Adrenal gland (tissue), 12 donors: Measurements from ENCODE around the gene POLG. TPM values are rescaled to one million over a fixed set of nuclear protein-coding genes. Genes with fewer than 3 reads are reported as not detected.

ENCODE experiments used
- DNase-seq, 7 donors: peaks; one replicate each; pipeline ENCODE4 v3.0.0-alpha.2; 2019 to 2020
- H3K27ac ChIP-seq, 5 donors: fragments of 200-600 bp; sonication (generic) in 4 of 5; 1 replicate in 3 of 5; 2 replicates in 2 of 5; pipeline versions ENCODE4 v1.5.1 to v1.8.0; 2016 to 2020; ENCODE audit warnings: mild to moderate bottlenecking in 1 of 5
- H3K27me3 ChIP-seq: fragments of 200-600 bp; 2 replicates; pipeline ENCODE4 v1.8.0; 2021
- H3K36me3 ChIP-seq, 2 donors: fragments of 200-600 bp; replicated peaks in 1 of 2; 1 replicate in 1 of 2; 2 replicates in 1 of 2; pipeline versions ENCODE4 v1.5.1 to v1.8.0; 2018 to 2022
- H3K4me1 ChIP-seq, 2 donors: fragments of 200-600 bp; replicated peaks in 1 of 2; 1 replicate in 1 of 2; 2 replicates in 1 of 2; pipeline versions ENCODE4 v1.5.1 to v1.8.0; 2018 to 2021
- H3K4me3 ChIP-seq, 4 donors: fragments of 200-600 bp; sonication (generic) in 3 of 4; one replicate each; pipeline ENCODE4 v1.5.1; 2016 to 2018
- H3K9me3 ChIP-seq, 3 donors: fragments of 200-600 bp; sonication (generic) in 1 of 3; replicated peaks in 1 of 3; 1 replicate in 2 of 3; 2 replicates in 1 of 3; pipeline versions ENCODE4 v1.5.1 to v1.8.0; 2016 to 2021
- POLR2A ChIP-seq, 2 donors: fragments of 450-650 bp; IDR thresholded peaks; one replicate each; pipeline ENCODE4 v1.6.1; 2017; ENCODE audit warnings: antibody characterized with exemption in 2 of 2, mild to moderate bottlenecking in 2 of 2, moderate library complexity in 1 of 2
- WGBS, 4 donors: extraction: QIAGEN DNeasy Blood & Tissue Kit in 2 of 4; methylation state at CpG; one replicate each; pipeline versions ENCODE4 v1.1.5 to v1.1.7; 2013 to 2017; 5-methylcytosine and 5-hydroxymethylcytosine counted together
- intact Hi-C, 2 donors: fragments of 100-400 bp; cut with DNase I; formaldehyde crosslinking; loops; one replicate each; pipeline versions ENCODE4 v1.14.1 to v1.15.0; 2022 to 2023
- polyA plus RNA-seq, 3 donors: library from polyadenylated mRNA; stranded (reverse); fragments of 200-250 nt in 2 of 3; fragments of 350-450 nt in 1 of 3; fragmentation: Illumina TruSeq in 1 of 3; extraction: RNeasy Lipid Tissue Mini Kit (QIAGEN cat#74804) in 1 of 3; gene quantifications; one replicate each; pipeline ENCODE4 v1.2.3, GENCODE V29; 2013 to 2014
- total RNA-seq, 9 donors: library from RNA; depleted of rRNA in 4 of 9; stranded (reverse); fragments of >200 nt in 4 of 9; fragments of 120-200 nt in 1 of 9; fragmentation: NEBNext Ultra II Directional in 1 of 9; extraction: Animal tissue kit (Norgen Biotek cat#: 25700) in 1 of 9; gene quantifications; one replicate each; pipeline versions ENCODE4 v1.1.0 to v1.2.4, GENCODE V29; 2013 to 2023
- TF ChIP-seq, protein P1 (sequence below), 6 experiments: fragments of 450-650 bp in 4 of 6; fragments of 200-600 bp in 2 of 6; sonication (generic) in 1 of 6; IDR thresholded peaks; 1 replicate in 5 of 6; 2 replicates in 1 of 6; pipeline versions ENCODE4 v1.5.1 to v1.8.0; 2016 to 2021; ENCODE audit warnings: antibody characterized with exemption in 6 of 6, mild to moderate bottlenecking in 2 of 6, moderate library complexity in 1 of 6
- donor health status: healthy with polysubstance abuse.
- donor health status: Bipolar disorder and iron deficiency.
- donor health status: DM: yes; HTN: yes; CAD: no.
- donor health status: DM: no; HTN: no; CAD: no.
- donor health status: DM: no; HTN: no; CAD: no.
- donor health status: DM: yes; HTN: yes; CAD: no.

Gene POLG
- total and polyA plus RNA-seq, 12 donors: 25.0 to 127 (median 49.8) TPM

DNA sequence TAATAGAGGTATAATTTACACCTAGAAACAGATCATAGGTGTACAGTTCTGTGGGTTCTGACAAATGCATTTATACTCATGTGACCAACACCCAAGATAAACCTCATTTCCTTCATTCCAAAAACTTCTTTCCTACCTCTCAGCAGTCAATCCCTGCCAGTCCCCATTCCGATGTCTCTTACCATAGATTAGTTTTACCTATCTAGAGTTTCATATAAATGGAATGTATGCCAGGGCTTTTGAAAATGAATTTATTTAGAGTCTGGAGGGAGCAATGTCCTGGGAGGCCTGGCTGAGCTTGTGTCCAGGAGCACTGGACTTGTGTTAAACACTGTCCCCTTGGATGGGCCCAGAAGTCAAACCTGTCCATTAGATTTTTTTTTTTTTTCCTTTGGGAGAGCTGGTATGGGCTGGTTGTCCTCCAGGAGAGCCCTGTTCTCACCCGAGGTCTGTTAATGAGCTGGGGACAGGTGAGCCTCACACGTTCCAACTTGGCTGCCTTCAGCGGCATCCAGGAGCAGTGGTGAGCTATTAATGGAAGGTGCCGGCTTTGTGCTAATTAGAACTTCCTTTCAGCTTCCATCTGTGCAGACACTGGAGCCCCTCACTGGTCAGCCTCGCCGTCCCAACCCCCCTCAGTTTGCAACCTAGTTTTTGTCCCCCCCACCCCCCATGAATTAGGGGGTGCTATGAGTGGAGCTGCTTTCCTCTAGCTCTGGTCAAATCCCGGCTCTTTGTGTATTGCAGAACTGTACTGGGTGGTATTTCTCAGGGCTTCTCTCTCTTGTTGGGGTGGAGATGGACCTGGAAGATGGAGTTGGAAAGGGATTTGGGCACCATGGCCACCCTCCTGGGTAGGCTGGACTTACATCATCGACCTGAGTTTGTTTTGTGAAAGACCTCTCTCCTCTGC, 40.7 kb upstream of the POLG start:
- intact Hi-C loops: no loop called here
- no peak overlapping the region for H3K27ac ChIP-seq
- H3K4me3 ChIP-seq: no peak overlapping the region
- H3K4me1 ChIP-seq: no peaks in the 10 kb centered on the region
- H3K27me3 ChIP-seq: peaks cover 83% of the 10 kb centered on the region
- 29 to 31% (median 30%) methylated on average over 9 of the region's 9 CpGs for WGBS, 4 donors
- TF ChIP-seq, protein P1, sequence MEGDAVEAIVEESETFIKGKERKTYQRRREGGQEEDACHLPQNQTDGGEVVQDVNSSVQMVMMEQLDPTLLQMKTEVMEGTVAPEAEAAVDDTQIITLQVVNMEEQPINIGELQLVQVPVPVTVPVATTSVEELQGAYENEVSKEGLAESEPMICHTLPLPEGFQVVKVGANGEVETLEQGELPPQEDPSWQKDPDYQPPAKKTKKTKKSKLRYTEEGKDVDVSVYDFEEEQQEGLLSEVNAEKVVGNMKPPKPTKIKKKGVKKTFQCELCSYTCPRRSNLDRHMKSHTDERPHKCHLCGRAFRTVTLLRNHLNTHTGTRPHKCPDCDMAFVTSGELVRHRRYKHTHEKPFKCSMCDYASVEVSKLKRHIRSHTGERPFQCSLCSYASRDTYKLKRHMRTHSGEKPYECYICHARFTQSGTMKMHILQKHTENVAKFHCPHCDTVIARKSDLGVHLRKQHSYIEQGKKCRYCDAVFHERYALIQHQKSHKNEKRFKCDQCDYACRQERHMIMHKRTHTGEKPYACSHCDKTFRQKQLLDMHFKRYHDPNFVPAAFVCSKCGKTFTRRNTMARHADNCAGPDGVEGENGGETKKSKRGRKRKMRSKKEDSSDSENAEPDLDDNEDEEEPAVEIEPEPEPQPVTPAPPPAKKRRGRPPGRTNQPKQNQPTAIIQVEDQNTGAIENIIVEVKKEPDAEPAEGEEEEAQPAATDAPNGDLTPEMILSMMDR (IDR thresholded peaks at IDR 0.05): no peak
- TF ChIP-seq POLR2A (IDR thresholded peaks at IDR 0.05): no peak
- H3K36me3 ChIP-seq: no peaks in the 10 kb centered on the region
- DNase-seq: no peak
- no peaks in the 10 kb centered on the region for H3K9me3 ChIP-seq

DNA sequence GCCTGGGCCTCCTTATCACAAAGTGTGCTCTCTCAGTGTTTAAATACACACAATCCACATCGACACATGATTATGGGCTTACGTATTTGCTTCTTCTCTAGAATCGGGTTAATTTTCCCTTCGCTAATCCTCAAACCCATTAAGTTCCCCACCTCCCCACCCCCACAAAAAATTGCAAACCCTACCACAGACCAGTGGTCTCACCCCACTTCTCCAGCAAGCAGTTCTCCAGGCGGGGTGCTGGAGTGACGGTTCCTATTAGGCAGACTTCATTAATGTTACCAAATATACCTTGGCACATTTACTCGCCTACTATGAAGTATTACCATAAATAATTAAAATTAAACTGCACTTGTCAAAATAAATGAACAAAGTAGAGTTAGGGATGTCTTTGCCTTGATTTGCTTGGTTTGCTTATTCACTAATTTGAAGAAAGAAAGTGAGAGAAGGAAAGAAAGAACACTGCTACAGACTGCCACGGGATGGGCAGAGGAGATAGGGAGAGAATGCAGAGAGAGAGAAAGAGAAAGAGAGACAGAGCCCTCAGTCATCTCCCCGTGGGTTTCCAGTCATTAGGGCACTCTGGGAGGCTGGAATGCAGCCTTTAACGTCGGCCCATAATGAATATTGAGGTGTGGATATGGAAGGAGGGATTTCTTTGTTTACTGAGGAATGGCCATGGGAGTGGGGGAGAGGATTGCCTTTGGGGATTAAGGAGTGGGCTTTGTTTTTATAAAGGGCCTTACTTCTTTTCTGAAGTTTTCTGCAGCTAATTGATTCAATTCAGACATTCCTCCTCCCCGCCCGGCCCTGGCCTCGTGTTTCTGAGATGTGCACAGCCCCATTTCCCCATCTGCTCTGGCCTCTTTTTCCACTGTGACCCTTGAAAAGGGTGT, 39.7 kb upstream of the POLG start:
- H3K36me3 ChIP-seq: no peaks in the 10 kb centered on the region
- H3K27ac ChIP-seq: no peak overlapping the region
- 47 to 52% (median 50%) methylated on average over 14 of the region's 14 CpGs for WGBS, 4 donors
- peaks cover 93% of the 10 kb centered on the region for H3K27me3 ChIP-seq
- DNase-seq: no peak
- H3K4me1 ChIP-seq: no peaks in the 10 kb centered on the region
- intact Hi-C loops: loop anchor here in 1 of 2 donors (5.0 kb wide), 1 partner anchor 33 kb away; no protein-coding TSS in a partner anchor
- no peak overlapping the region for H3K4me3 ChIP-seq
- no peaks in the 10 kb centered on the region for H3K9me3 ChIP-seq
- TF ChIP-seq, protein P1 (IDR thresholded peaks at IDR 0.05): no peak
- TF ChIP-seq POLR2A (IDR thresholded peaks at IDR 0.05): no peak

DNA sequence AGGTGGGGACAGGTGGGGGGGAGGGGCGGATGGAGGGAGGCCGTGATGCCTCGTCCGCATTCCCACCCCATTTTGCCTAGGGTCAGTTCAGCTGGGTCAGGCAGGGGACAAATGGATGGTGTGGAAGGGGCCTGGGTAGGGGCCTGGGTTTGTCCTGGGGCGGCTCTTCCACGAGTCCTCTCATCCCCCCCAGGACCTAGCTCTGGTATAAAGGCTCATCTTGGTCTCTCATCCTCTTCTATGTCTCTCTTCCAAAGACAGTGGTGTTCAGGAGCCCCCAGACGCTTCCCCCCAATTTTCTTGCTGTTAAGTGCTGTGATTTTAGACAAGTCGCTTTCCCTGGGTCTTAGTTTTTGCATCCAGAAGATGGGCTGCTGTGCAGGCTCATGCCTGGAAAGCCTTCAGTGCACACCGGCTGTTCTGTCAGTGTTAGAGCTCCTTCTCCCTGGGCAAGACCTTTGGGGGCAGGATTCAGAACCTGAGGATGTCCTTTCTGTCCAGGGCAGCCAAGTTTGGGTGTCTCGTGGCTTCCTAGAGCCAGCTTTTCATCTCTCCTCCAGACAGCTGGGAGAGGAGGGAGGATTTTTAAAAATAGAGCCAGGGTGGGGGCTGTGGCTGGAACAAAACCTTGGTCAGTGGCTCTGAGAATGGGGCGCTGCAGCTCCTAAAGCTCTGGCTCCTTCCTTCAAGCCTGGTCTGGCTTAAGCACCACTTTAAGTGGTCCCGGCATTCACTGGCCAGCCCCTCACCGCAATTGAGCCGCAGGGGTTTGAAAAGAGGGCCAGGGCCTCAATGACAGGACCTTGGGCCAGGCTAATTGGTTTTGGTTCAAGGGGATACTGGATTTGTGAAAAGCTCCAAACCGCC, 37.7 kb upstream of the POLG start:
- H3K27ac ChIP-seq: no peak overlapping the region
- H3K9me3 ChIP-seq: no peaks in the 10 kb centered on the region
- H3K4me3 ChIP-seq: no peak overlapping the region
- H3K27me3 ChIP-seq: peaks cover 93% of the 10 kb centered on the region
- WGBS, 4 donors: 21 to 37% (median 26%) methylated on average over 11 to 15 of the region's 15 CpGs
- TF ChIP-seq, protein P1 (IDR thresholded peaks at IDR 0.05): no peak
- no peak for TF ChIP-seq POLR2A (IDR thresholded peaks at IDR 0.05)
- no peak for DNase-seq
- H3K4me1 ChIP-seq: peaks cover 0 to 7% of the 10 kb centered on the region in 2 donors
- intact Hi-C loops: loop anchor here in 1 of 2 donors (5.0 kb wide), 1 partner anchor 35 kb away; no protein-coding TSS in a partner anchor
- no peaks in the 10 kb centered on the region for H3K36me3 ChIP-seq
